GM23248 (cell line): Measurements from ENCODE around the gene UCP3. TPM values are rescaled to one million over a fixed set of nuclear protein-coding genes. Genes with fewer than 3 reads are reported as not detected.

Experiments used
- DNase-seq: peaks from one replicate; pipeline ENCODE4 v3.0.0-alpha.2; 2015
- H2AFZ ChIP-seq: fragments of 200-600 bp; sonication (generic); 2 replicates; pipeline ENCODE4 v1.6.1; 2016; ENCODE audit warnings: antibody characterized with exemption
- H3F3A ChIP-seq: fragments of 200-600 bp; sonication (generic); 2 replicates; pipeline ENCODE4 v1.6.1; 2016; ENCODE audit warnings: mild to moderate bottlenecking, antibody characterized with exemption, mixed run types; ENCODE audit not compliant: insufficient read depth
- H3K27ac ChIP-seq: fragments of 200-600 bp; sonication (generic); 2 replicates; pipeline ENCODE4 v1.5.1; 2016; ENCODE audit warnings: mild to moderate bottlenecking
- H3K27me3 ChIP-seq: fragments of 200-600 bp; sonication (generic); replicated peaks from 2 replicates; pipeline ENCODE4 v1.6.1; 2016; ENCODE audit warnings: mild to moderate bottlenecking; ENCODE audit not compliant: insufficient read depth
- H3K36me3 ChIP-seq: fragments of 200-600 bp; sonication (generic); 2 replicates; pipeline ENCODE4 v1.6.1; 2016; ENCODE audit warnings: low read depth, mild to moderate bottlenecking
- H3K4me1 ChIP-seq: fragments of 200-600 bp; sonication (generic); 2 replicates; pipeline ENCODE4 v1.6.1; 2016; ENCODE audit warnings: mild to moderate bottlenecking; ENCODE audit not compliant: insufficient read depth
- H3K4me2 ChIP-seq: fragments of 200-600 bp; sonication (generic); one replicate; pipeline ENCODE4 v1.6.1; 2016; ENCODE audit warnings: mild to moderate bottlenecking; ENCODE audit not compliant: unreplicated experiment
- H3K4me3 ChIP-seq: fragments of 200-600 bp; sonication (generic); 2 replicates; pipeline ENCODE4 v1.5.1; 2016; ENCODE audit warnings: mild to moderate bottlenecking
- H3K79me2 ChIP-seq: fragments of 200-600 bp; sonication (generic); 2 replicates; pipeline ENCODE4 v1.6.1; 2016; ENCODE audit warnings: mild to moderate bottlenecking; ENCODE audit not compliant: insufficient read depth
- H3K9ac ChIP-seq: fragments of 200-600 bp; sonication (generic); 2 replicates; pipeline ENCODE4 v1.6.1; 2016; ENCODE audit warnings: mild to moderate bottlenecking
- H3K9me2 ChIP-seq: fragments of 200-600 bp; sonication (generic); 2 replicates; pipeline ENCODE4 v1.6.1; 2016; ENCODE audit warnings: mixed run types, mild to moderate bottlenecking, moderate library complexity; ENCODE audit not compliant: insufficient read depth
- H3K9me3 ChIP-seq: fragments of 200-600 bp; sonication (generic); one replicate; pipeline ENCODE4 v1.6.1; 2017; ENCODE audit warnings: low read depth
- H4K20me1 ChIP-seq: fragments of 200-600 bp; sonication (generic); 2 replicates; pipeline ENCODE4 v1.6.0; 2016; ENCODE audit not compliant: insufficient read depth
- EZH2 ChIP-seq: fragments of 200-600 bp; sonication (generic); IDR thresholded peaks from 2 replicates; pipeline ENCODE4 v1.6.1; 2018; ENCODE audit warnings: antibody characterized with exemption, mild to moderate bottlenecking; ENCODE audit not compliant: insufficient read depth, poor library complexity, severe bottlenecking
- EZH2phosphoT487 ChIP-seq: fragments of 200-600 bp; sonication (generic); IDR thresholded peaks from 2 replicates; pipeline ENCODE4 v1.6.1; 2018; ENCODE audit warnings: antibody characterized with exemption, moderate library complexity, mild to moderate bottlenecking, low read depth; ENCODE audit not compliant: insufficient read depth
- WGBS, 2 experiments: methylation state at CpG; one replicate each; pipeline ENCODE4 v1.1.6; 2015 to 2017; ENCODE audit warnings: low lambda C conversion rate in 2 of 2, low coverage in 1 of 2; ENCODE audit errors: missing lambda C conversion rate in 2 of 2; 5-methylcytosine and 5-hydroxymethylcytosine counted together
- in situ Hi-C: fragments of 300-500 bp; cut with MboI; formaldehyde crosslinking; loops from 2 replicates; pipeline ENCODE4 v1.15.0; 2020
- polyA plus RNA-seq: library from polyadenylated mRNA; unstranded; fragments of >200 nt; fragmentation: Nextera tagmentation; extraction: Ambion mirVana; gene quantifications from 2 replicates; pipeline ENCODE4 v1.2.1, GENCODE V29; 2016
- total RNA-seq: library from RNA; depleted of rRNA; stranded (reverse); fragments of >200 nt; shearing (Covaris generic); gene quantifications from 2 replicates; pipeline ENCODE4 v1.2.3, GENCODE V29; 2014; rRNA removed

UCP3 gene
- total and polyA plus RNA-seq, 2 experiments from 2014 or later = 0.11 TPM; not detected in 1

DNA sequence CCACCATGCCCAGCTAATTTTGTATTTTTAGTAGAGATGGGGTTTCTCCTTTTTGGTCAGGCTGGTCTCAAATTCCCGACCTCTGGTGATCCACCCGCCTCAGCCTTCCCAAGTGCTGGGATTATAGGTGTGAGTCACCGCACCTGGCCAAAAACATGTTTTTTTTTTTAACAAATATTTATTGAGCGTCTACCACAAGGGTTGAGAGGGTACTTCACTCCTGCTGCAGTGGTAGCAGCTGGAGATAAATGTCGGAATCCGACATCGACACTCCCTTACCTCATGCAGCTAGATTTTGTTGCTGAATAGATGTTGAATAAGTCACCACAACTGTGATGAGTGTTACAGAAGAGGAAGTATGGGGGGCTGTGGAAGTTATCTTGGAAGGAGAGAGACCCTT is 57.1 kb downstream of the UCP3 start:
- Histone ChIP-seq H3K79me2 (no peaks in the 10 kb centered on the region), H3K4me2 (no peak overlapping the region), H3K27ac (no peak overlapping the region), H3K9me3 (no peaks in the 10 kb centered on the region), H3K9me2 (no peaks in the 10 kb centered on the region), H3K36me3 (no peaks in the 10 kb centered on the region), H3K27me3 (no peaks in the 10 kb centered on the region), H3K4me3 (no peak overlapping the region), H3F3A (no peaks in the 10 kb centered on the region), H3K4me1 (peaks cover 3% of the 10 kb centered on the region; the same call in 1 of the 2 replicates), H2AFZ (no peak overlapping the region), H4K20me1 (no peaks in the 10 kb centered on the region), H3K9ac (no peak overlapping the region)
- DNase-seq = no peak
- TF ChIP-seq EZH2phosphoT487 = no peak
- no peak for TF ChIP-seq EZH2
- WGBS, 2 experiments = 87 to 90% methylated on average over 7 of the region's 7 CpGs
- in situ Hi-C loops = no loop called here

DNA sequence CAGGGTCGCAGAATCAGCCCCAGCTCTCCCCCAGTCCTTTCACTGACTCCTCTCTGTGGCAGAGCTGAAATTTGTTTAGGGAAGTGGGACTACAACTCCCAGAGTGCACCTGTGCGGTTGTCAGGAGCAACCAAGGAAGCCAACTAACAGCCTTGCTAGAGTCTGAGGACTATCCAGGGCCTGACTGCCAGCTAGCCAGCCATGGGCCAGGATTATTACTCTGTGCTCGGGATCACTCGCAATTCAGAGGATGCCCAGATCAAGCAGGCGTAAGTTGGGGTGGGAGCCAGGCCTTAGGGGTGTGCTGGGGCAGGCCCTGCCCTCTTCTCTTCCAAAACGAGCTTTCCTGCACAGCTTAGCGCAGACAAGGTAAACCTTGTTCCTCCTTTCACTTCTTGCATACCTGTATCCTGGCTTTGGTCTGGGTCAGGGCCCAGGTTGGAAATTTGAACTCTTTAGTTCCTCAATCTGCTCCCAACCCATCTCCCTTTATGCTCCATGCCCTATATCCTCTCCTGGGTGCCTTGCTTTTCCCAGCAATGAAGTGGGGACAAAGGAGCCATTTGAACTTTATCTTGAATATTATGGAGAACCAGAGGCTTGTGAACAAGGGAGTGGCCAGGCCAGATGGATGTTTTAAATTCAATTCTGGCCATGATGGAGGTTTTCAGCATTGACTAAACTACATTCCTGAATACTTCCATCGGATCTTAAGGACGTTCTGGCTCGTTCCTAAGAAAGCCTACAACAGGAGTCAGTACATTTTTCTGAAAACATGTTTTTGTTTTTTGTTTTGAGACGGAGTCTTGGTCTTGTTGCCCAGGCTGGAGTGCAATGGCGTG is 57.8 kb downstream of the UCP3 start, which contains the start of gene DNAJB13:
DNAJB13 (plus strand) TSS at position 158 of the 842 bp plus-strand sequence; CDS start at position 202, 44 bp downstream.
- Histone ChIP-seq H3K27ac (no peak within 1 kb of the TSS), H3F3A (no peaks in the 10 kb centered on the region), H3K9me3 (no peaks in the 10 kb centered on the region), H3K79me2 (no peaks in the 10 kb centered on the region), H3K9ac (no peak within 1 kb of the TSS), H3K27me3 (no peaks in the 10 kb centered on the region), H3K4me3 (no peak within 1 kb of the TSS), H2AFZ (no peak within 1 kb of the TSS), H3K36me3 (no peaks in the 10 kb centered on the region), H3K4me1 (peaks cover 3% of the 10 kb centered on the region; the same call in 1 of the 2 replicates), H3K9me2 (no peaks in the 10 kb centered on the region), H3K4me2 (no peak within 1 kb of the TSS), H4K20me1 (no peaks in the 10 kb centered on the region)
- peak; percentile 63 for DNase-seq
- TF ChIP-seq EZH2 = no peak
- TF ChIP-seq EZH2phosphoT487 = no peak
- in situ Hi-C loops = no loop called here
- WGBS, 2 experiments = 67% methylated on average over 12 of the region's 12 CpGs

Other genes starting within 250 kb of the UCP3 start
- 123 and 147 TPM in 2 replicates for gene RAB6A, start 248.0 kb downstream of the UCP3 start, total RNA-seq
- gene RAB6A, start 248.0 kb downstream of the UCP3 start, polyA plus RNA-seq = 145 and 151 TPM in 2 replicates
- gene MRPL48, start 221.2 kb downstream of the UCP3 start, total RNA-seq = 21.4 and 35.0 TPM in 2 replicates
- 39.4 and 40.1 TPM in 2 replicates for gene MRPL48, start 221.2 kb downstream of the UCP3 start, polyA plus RNA-seq
- 67.7 and 79.0 TPM in 2 replicates for gene COA4, start 132.2 kb downstream of the UCP3 start, total RNA-seq
- 78.5 and 84.0 TPM in 2 replicates for gene COA4, start 132.2 kb downstream of the UCP3 start, polyA plus RNA-seq
- 6.2 and 6.7 TPM in 2 replicates for gene PAAF1, start 132.1 kb downstream of the UCP3 start, total RNA-seq
- 24.1 and 27.2 TPM in 2 replicates for gene PAAF1, start 132.1 kb downstream of the UCP3 start, polyA plus RNA-seq
- not detected in 2 replicates for gene DNAJB13, start 58.1 kb downstream of the UCP3 start, total RNA-seq
- 0.41 TPM in 2 replicates for gene DNAJB13, start 58.1 kb downstream of the UCP3 start, polyA plus RNA-seq
- gene UCP2, start 26.2 kb downstream of the UCP3 start, total RNA-seq = 2.4 TPM in 1 of 2 replicates, not detected in the other
- gene UCP2, start 26.2 kb downstream of the UCP3 start, polyA plus RNA-seq = 2.0 and 2.8 TPM in 2 replicates
- 9.2 and 29.6 TPM in 2 replicates for gene C2CD3, start 161.9 kb upstream of the UCP3 start, total RNA-seq
- 6.9 and 7.3 TPM in 2 replicates for gene C2CD3, start 161.9 kb upstream of the UCP3 start, polyA plus RNA-seq
- 41.5 and 43.6 TPM in 2 replicates for gene PPME1, start 162.2 kb upstream of the UCP3 start, total RNA-seq
- gene PPME1, start 162.2 kb upstream of the UCP3 start, polyA plus RNA-seq = 62.1 and 63.5 TPM in 2 replicates